GM12878 (cell line): ENCODE results near the gene GALNT6. TPM values are rescaled to one million over a fixed set of nuclear protein-coding genes. Genes with fewer than 3 reads are reported as not detected.

Experiments
- BCL11A ChIP-seq: IDR thresholded peaks from 2 replicates; pipeline ENCODE4 v1.6.1; 2011; ENCODE audit warnings: low read depth, low read length
- CEBPB ChIP-seq, 2 experiments: fragments of 150-350 bp in 1 of 2; IDR thresholded peaks; 2 replicates each; pipeline ENCODE4 v1.6.1; 2012 to 2014; ENCODE audit warnings: low read depth in 2 of 2, low read length in 2 of 2, borderline replicate concordance in 1 of 2, inconsistent platforms in 1 of 2
- HDGF ChIP-seq: fragments of 450-650 bp; IDR thresholded peaks from 2 replicates; pipeline ENCODE4 v1.6.1; 2016; ENCODE audit warnings: antibody characterized with exemption
- KLF5 ChIP-seq: fragments of 450-650 bp; IDR thresholded peaks from 2 replicates; pipeline ENCODE4 v1.6.1; 2014; ENCODE audit warnings: mild to moderate bottlenecking; ENCODE audit not compliant: partially characterized antibody
- MTA2 ChIP-seq: fragments of 450-650 bp; IDR thresholded peaks from 2 replicates; pipeline ENCODE4 v1.6.1; 2016; ENCODE audit warnings: low read depth, mild to moderate bottlenecking, moderate library complexity
- NRF1 ChIP-seq: conservative IDR thresholded peaks from 2 replicates; pipeline ENCODE4 v1.6.1; 2011; ENCODE audit warnings: mild to moderate bottlenecking, low read depth, low read length, improper control_type of control experiment
- POLR2AphosphoS2 ChIP-seq: IDR thresholded peaks from 2 replicates; pipeline ENCODE4 v1.6.1; 2011; ENCODE audit warnings: low read depth, mild to moderate bottlenecking, low read length, improper control_type of control experiment, moderate library complexity
- RAD21 ChIP-seq: IDR thresholded peaks from 2 replicates; pipeline ENCODE4 v1.6.1; 2011; ENCODE audit warnings: mild to moderate bottlenecking, low read depth, low read length, moderate library complexity; ENCODE audit not compliant: insufficient read depth
- RELA ChIP-seq: fragments of 450-650 bp; IDR thresholded peaks from 2 replicates; pipeline ENCODE4 v1.8.0; 2014; ENCODE audit warnings: borderline replicate concordance; ENCODE audit not compliant: partially characterized antibody
- TARDBP ChIP-seq: IDR thresholded peaks from 2 replicates; pipeline ENCODE4 v1.6.1; 2016; ENCODE audit warnings: borderline replicate concordance
- YY1 ChIP-seq: IDR thresholded peaks from 2 replicates; pipeline ENCODE4 v1.6.1; 2011; ENCODE audit warnings: low read depth, mild to moderate bottlenecking, low read length
- ZBED1 ChIP-seq: IDR thresholded peaks from 2 replicates; pipeline ENCODE4 v1.6.1; 2016; ENCODE audit warnings: borderline replicate concordance
- ZNF24 ChIP-seq: fragments of 450-650 bp; IDR thresholded peaks from 2 replicates; pipeline ENCODE4 v1.6.1; 2017; ENCODE audit warnings: antibody characterized with exemption, mild to moderate bottlenecking
- polyA plus RNA-seq, 11 experiments: library from polyadenylated mRNA; depleted of rRNA in 4 of 11; unstranded in 6 of 11; stranded (reverse) in 5 of 11; fragments of >200 nt; fragmentation: Nextera tagmentation in 4 of 11; fragmentation: Illumina TruSeq in 1 of 11; extraction: Ambion mirVana in 4 of 11; extraction: Trizol in 1 of 11; gene quantifications; 1 replicate in 1 of 11; 2 replicates in 10 of 11; pipeline versions ENCODE4 v1.2.1 to v1.2.3, GENCODE V29; 2011 to 2016; ENCODE audit warnings: inconsistent platforms in 2 of 11, missing spikeins in 2 of 11, low read depth in 1 of 11
- total RNA-seq, 4 experiments: library from RNA; depleted of rRNA in 3 of 4; stranded (reverse); fragments of >200 nt in 3 of 4; fragmentation: Illumina TruSeq in 1 of 4; extraction: Trizol in 1 of 4; gene quantifications; 2 replicates each; pipeline versions ENCODE4 v1.2.1 to v1.2.3, GENCODE V29; 2013 to 2021
- TF ChIP-seq, protein P1 (sequence below): fragments of 450-650 bp; IDR thresholded peaks from 2 replicates; pipeline ENCODE4 v1.6.1; 2016; ENCODE audit warnings: mild to moderate bottlenecking
- TF ChIP-seq, protein P2 (sequence below): IDR thresholded peaks from 2 replicates; pipeline ENCODE4 v1.6.1; 2012; ENCODE audit warnings: low read depth, low read length, improper control_type of control experiment
- TF ChIP-seq, protein P3 (sequence below): fragments of 450-650 bp; IDR thresholded peaks from 2 replicates; pipeline ENCODE4 v1.6.1; 2016; ENCODE audit warnings: mild to moderate bottlenecking
- TF ChIP-seq, protein P4 (sequence below), 3 experiments: IDR thresholded peaks in 2 of 3; conservative IDR thresholded peaks in 1 of 3; 2 replicates each; pipeline ENCODE4 v1.5.1; 2011; ENCODE audit warnings: low read depth in 3 of 3, low read length in 3 of 3, mild to moderate bottlenecking in 3 of 3, control low read depth in 2 of 3, moderate library complexity in 2 of 3, inconsistent platforms in 1 of 3, mixed read lengths in 1 of 3; ENCODE audit not compliant: control insufficient read depth in 2 of 3, insufficient read depth in 1 of 3; ENCODE audit errors: extremely low read depth in 1 of 3
- TF ChIP-seq, protein P5 (sequence below): fragments of 450-650 bp; IDR thresholded peaks from 2 replicates; pipeline ENCODE4 v1.6.1; 2017; ENCODE audit warnings: low read depth, mild to moderate bottlenecking, moderate library complexity
- TF ChIP-seq, protein P6 (sequence below): fragments of 450-650 bp; IDR thresholded peaks from 2 replicates; pipeline ENCODE4 v1.6.1; 2017; ENCODE audit warnings: antibody characterized with exemption, mild to moderate bottlenecking, moderate library complexity

Gene GALNT6
- total and polyA plus RNA-seq, 10 of the 15 experiments (the other 5 are each of a cell fraction or from before 2014, with no cell fraction given) = 6.6 to 40.4 (median 23.7) TPM

DNA sequence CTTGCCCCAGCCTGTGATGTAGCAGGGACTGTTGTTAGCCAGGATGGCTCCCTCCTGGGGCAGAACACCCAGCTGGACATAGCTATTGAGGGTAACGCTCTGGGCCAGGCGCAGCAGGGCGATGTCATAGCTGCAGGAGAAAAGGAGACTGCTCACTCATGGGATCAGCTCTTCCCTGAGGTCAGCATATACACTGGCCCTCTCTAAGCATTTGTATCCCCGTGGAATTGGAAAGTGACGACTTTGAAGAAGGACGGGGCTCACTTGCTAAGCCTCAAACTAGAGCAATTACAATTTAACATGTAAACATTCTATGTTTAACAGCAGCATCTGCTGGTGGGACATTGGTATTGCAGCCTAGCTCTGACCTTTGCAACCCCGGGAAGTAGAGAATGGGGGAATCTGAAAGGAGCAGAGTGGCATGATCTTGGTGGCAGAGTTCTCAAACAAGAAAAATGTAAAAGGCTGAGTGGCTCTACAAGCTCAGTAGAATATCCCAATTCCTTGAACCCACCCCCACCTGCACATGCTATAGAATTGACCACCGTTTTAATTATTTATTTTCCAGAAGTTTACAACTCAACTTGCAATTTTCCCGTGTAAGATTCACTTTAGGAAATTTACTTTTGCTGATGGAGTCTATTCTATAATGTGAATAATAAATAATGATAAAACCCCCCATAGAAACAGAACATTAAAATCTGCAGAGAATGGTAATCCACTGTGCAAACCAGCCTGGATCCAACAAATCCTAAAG is 49.8 kb downstream of the GALNT6 start (continued):
- TF ChIP-seq TARDBP = no peak
- TF ChIP-seq, protein P1, sequence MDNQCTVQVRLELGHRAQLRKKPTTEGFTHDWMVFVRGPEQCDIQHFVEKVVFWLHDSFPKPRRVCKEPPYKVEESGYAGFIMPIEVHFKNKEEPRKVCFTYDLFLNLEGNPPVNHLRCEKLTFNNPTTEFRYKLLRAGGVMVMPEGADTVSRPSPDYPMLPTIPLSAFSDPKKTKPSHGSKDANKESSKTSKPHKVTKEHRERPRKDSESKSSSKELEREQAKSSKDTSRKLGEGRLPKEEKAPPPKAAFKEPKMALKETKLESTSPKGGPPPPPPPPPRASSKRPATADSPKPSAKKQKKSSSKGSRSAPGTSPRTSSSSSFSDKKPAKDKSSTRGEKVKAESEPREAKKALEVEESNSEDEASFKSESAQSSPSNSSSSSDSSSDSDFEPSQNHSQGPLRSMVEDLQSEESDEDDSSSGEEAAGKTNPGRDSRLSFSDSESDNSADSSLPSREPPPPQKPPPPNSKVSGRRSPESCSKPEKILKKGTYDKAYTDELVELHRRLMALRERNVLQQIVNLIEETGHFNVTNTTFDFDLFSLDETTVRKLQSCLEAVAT = no peak
- no peak for TF ChIP-seq RELA
- TF ChIP-seq POLR2AphosphoS2 = no peak
- TF ChIP-seq, protein P2, sequence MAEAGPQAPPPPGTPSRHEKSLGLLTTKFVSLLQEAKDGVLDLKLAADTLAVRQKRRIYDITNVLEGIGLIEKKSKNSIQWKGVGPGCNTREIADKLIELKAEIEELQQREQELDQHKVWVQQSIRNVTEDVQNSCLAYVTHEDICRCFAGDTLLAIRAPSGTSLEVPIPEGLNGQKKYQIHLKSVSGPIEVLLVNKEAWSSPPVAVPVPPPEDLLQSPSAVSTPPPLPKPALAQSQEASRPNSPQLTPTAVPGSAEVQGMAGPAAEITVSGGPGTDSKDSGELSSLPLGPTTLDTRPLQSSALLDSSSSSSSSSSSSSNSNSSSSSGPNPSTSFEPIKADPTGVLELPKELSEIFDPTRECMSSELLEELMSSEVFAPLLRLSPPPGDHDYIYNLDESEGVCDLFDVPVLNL = no peak
- no peak for TF ChIP-seq BCL11A
- TF ChIP-seq RAD21 = peak; percentile 98
- TF ChIP-seq, protein P3, sequence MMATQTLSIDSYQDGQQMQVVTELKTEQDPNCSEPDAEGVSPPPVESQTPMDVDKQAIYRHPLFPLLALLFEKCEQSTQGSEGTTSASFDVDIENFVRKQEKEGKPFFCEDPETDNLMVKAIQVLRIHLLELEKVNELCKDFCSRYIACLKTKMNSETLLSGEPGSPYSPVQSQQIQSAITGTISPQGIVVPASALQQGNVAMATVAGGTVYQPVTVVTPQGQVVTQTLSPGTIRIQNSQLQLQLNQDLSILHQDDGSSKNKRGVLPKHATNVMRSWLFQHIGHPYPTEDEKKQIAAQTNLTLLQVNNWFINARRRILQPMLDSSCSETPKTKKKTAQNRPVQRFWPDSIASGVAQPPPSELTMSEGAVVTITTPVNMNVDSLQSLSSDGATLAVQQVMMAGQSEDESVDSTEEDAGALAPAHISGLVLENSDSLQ = no peak
- TF ChIP-seq MTA2 = 0 out of 2 replicates have a peak, but pooled peaks have one; percentile 11
- TF ChIP-seq KLF5 = no peak
- TF ChIP-seq, protein P4, sequence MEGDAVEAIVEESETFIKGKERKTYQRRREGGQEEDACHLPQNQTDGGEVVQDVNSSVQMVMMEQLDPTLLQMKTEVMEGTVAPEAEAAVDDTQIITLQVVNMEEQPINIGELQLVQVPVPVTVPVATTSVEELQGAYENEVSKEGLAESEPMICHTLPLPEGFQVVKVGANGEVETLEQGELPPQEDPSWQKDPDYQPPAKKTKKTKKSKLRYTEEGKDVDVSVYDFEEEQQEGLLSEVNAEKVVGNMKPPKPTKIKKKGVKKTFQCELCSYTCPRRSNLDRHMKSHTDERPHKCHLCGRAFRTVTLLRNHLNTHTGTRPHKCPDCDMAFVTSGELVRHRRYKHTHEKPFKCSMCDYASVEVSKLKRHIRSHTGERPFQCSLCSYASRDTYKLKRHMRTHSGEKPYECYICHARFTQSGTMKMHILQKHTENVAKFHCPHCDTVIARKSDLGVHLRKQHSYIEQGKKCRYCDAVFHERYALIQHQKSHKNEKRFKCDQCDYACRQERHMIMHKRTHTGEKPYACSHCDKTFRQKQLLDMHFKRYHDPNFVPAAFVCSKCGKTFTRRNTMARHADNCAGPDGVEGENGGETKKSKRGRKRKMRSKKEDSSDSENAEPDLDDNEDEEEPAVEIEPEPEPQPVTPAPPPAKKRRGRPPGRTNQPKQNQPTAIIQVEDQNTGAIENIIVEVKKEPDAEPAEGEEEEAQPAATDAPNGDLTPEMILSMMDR (IDR thresholded peaks at IDR 0.05 in 2 of 3, conservative IDR thresholded peaks at IDR 0.05 in 1 of 3; ENCODE audit: control insufficient read depth in 2 of 3, extremely low read depth in 1 of 3, insufficient read depth in 1 of 3, low read depth in 3 of 3, low read length in 3 of 3) = peak; percentile 99 to 100 (median 99); a peak in 5 of 6 replicates
- no peak for TF ChIP-seq NRF1
- TF ChIP-seq, protein P5, sequence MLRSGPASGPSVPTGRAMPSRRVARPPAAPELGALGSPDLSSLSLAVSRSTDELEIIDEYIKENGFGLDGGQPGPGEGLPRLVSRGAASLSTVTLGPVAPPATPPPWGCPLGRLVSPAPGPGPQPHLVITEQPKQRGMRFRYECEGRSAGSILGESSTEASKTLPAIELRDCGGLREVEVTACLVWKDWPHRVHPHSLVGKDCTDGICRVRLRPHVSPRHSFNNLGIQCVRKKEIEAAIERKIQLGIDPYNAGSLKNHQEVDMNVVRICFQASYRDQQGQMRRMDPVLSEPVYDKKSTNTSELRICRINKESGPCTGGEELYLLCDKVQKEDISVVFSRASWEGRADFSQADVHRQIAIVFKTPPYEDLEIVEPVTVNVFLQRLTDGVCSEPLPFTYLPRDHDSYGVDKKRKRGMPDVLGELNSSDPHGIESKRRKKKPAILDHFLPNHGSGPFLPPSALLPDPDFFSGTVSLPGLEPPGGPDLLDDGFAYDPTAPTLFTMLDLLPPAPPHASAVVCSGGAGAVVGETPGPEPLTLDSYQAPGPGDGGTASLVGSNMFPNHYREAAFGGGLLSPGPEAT = no peak
- TF ChIP-seq HDGF = no peak
- TF ChIP-seq, protein P6, sequence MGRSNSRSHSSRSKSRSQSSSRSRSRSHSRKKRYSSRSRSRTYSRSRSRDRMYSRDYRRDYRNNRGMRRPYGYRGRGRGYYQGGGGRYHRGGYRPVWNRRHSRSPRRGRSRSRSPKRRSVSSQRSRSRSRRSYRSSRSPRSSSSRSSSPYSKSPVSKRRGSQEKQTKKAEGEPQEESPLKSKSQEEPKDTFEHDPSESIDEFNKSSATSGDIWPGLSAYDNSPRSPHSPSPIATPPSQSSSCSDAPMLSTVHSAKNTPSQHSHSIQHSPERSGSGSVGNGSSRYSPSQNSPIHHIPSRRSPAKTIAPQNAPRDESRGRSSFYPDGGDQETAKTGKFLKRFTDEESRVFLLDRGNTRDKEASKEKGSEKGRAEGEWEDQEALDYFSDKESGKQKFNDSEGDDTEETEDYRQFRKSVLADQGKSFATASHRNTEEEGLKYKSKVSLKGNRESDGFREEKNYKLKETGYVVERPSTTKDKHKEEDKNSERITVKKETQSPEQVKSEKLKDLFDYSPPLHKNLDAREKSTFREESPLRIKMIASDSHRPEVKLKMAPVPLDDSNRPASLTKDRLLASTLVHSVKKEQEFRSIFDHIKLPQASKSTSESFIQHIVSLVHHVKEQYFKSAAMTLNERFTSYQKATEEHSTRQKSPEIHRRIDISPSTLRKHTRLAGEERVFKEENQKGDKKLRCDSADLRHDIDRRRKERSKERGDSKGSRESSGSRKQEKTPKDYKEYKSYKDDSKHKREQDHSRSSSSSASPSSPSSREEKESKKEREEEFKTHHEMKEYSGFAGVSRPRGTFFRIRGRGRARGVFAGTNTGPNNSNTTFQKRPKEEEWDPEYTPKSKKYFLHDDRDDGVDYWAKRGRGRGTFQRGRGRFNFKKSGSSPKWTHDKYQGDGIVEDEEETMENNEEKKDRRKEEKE = no peak
- no peak for TF ChIP-seq ZBED1
- TF ChIP-seq YY1 = peak; percentile 70; the same call in 1 of the 2 replicates
- no peak for TF ChIP-seq CEBPB (IDR thresholded peaks at IDR 0.05; ENCODE audit: borderline replicate concordance in 1 of 2, low read depth in 2 of 2, low read length in 2 of 2)
- TF ChIP-seq ZNF24 = no peak
